Osteoblast (primary cell): Measurements from ENCODE around the gene KIF6. TPM values are rescaled to one million over a fixed set of nuclear protein-coding genes. Genes with fewer than 3 reads are reported as not detected.

ENCODE experiments used
- DNase-seq: peaks from one replicate; pipeline ENCODE4 v3.0.0; 2011; ENCODE audit warnings: low spot score, mixed read lengths; ENCODE audit not compliant: insufficient read length; ENCODE audit errors: missing footprints
- H2AFZ ChIP-seq: 2 replicates; pipeline ENCODE4 v1.6.0; 2011; ENCODE audit warnings: mild to moderate bottlenecking, low read length
- H3K27ac ChIP-seq: 2 replicates; pipeline ENCODE4 v1.5.1; 2011; ENCODE audit warnings: mild to moderate bottlenecking, low read depth, low read length, moderate library complexity
- H3K27me3 ChIP-seq: 2 replicates; pipeline ENCODE4 v1.6.0; 2012; ENCODE audit warnings: mild to moderate bottlenecking, control low read depth, inconsistent platforms, low read length, moderate library complexity; ENCODE audit not compliant: insufficient read depth
- H3K36me3 ChIP-seq: 2 replicates; pipeline ENCODE4 v1.5.1; 2011; ENCODE audit warnings: mild to moderate bottlenecking, low read length, control low read depth, moderate library complexity; ENCODE audit not compliant: insufficient read depth
- H3K4me1 ChIP-seq: 2 replicates; pipeline ENCODE4 v1.5.1; 2011; ENCODE audit warnings: mild to moderate bottlenecking, low read length, control low read depth, moderate library complexity; ENCODE audit not compliant: insufficient read depth
- H3K4me2 ChIP-seq: 2 replicates; pipeline ENCODE4 v1.6.0; 2011; ENCODE audit warnings: mild to moderate bottlenecking, low read length; ENCODE audit not compliant: insufficient read depth
- H3K4me3 ChIP-seq: fragments of 200-600 bp; sonication (generic); 3 replicates; pipeline ENCODE4 v1.5.1; 2012; ENCODE audit warnings: mild to moderate bottlenecking, low read length, inconsistent platforms; ENCODE audit not compliant: insufficient read depth
- H3K79me2 ChIP-seq: 2 replicates; pipeline ENCODE4 v1.6.0; 2012; ENCODE audit warnings: mild to moderate bottlenecking, low read length, control low read depth, inconsistent platforms; ENCODE audit not compliant: insufficient read depth
- H3K9me3 ChIP-seq: 2 replicates; pipeline ENCODE4 v1.5.1; 2011; ENCODE audit warnings: low read depth, low read length, control low read depth
- H4K20me1 ChIP-seq: 2 replicates; pipeline ENCODE4 v1.6.0; 2012; ENCODE audit warnings: mild to moderate bottlenecking, low read length, control low read depth; ENCODE audit not compliant: insufficient read depth
- total RNA-seq: library from RNA; depleted of rRNA; stranded (reverse); fragments of >200 nt; gene quantifications from 2 replicates; pipeline ENCODE4 v1.2.3, GENCODE V29; 2012
- TF ChIP-seq, protein P1 (sequence below): IDR thresholded peaks from 2 replicates; pipeline ENCODE4 v1.5.1; 2011; ENCODE audit warnings: mild to moderate bottlenecking, low read depth, low read length, moderate library complexity; ENCODE audit errors: extremely low read depth

Gene KIF6
- total RNA-seq, 1 donor, result 1.4 TPM

DNA sequence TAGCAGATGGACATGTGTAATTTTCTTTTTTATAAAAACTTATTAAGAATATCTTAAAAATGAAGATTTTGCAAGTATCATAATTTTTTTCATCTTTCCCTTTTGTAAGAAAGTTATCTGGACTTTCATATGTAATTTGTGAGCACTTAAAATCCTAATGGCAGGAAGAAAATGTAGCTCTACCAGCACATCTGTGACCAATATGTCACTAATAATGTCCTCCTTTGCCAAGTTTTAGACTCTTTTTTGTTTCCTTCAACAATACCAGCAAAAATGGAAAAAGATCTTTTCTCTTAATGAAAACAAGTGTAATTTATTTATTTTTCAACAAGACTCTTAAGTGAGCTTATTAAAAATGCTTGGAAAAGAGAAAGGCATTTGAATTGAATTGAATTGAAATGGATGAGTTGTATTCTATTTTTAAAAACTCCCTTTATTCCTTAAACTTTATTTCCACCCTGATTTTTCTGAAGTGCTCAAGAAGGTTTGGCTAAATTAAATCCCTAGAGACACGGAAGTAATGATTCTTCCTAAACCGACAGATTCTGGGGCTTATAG, 110.7 kb downstream of the KIF6 start:
- Histone ChIP-seq H3K4me2 (no peak overlapping the region), H3K4me3 (no peak overlapping the region), H4K20me1 (no peaks in the 10 kb centered on the region), H3K4me1 (no peaks in the 10 kb centered on the region), H2AFZ (no peak overlapping the region), H3K36me3 (no peaks in the 10 kb centered on the region), H3K27ac (no peak overlapping the region), H3K79me2 (no peaks in the 10 kb centered on the region), H3K9me3 (no peaks in the 10 kb centered on the region), H3K27me3 (no peaks in the 10 kb centered on the region)
- DNase-seq, result no peak
- TF ChIP-seq, protein P1, sequence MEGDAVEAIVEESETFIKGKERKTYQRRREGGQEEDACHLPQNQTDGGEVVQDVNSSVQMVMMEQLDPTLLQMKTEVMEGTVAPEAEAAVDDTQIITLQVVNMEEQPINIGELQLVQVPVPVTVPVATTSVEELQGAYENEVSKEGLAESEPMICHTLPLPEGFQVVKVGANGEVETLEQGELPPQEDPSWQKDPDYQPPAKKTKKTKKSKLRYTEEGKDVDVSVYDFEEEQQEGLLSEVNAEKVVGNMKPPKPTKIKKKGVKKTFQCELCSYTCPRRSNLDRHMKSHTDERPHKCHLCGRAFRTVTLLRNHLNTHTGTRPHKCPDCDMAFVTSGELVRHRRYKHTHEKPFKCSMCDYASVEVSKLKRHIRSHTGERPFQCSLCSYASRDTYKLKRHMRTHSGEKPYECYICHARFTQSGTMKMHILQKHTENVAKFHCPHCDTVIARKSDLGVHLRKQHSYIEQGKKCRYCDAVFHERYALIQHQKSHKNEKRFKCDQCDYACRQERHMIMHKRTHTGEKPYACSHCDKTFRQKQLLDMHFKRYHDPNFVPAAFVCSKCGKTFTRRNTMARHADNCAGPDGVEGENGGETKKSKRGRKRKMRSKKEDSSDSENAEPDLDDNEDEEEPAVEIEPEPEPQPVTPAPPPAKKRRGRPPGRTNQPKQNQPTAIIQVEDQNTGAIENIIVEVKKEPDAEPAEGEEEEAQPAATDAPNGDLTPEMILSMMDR, result no peak

DNA sequence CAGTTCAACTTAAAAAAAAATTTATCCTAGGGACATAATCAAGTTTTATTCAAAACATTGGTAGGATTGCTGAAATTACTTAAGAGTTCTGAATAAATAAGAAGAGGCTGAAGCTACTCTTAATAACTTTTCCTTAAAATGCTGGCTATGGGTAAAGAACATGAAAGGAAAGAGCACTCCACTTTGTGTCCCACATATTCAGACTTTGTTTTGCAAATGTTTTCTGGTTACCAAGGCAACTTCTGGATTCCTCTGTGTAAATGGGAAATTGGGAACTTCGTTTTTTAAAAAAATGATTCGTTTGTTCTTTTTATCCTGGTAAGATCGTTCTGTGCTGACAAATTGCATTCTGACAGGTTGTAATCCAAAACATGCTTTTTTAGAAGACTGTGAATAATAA, 115.0 kb downstream of the KIF6 start:
- H3K9me3 ChIP-seq, result no peaks in the 10 kb centered on the region
- no peak overlapping the region for H2AFZ ChIP-seq
- DNase-seq, result no peak
- H3K27ac ChIP-seq, result no peak overlapping the region
- no peaks in the 10 kb centered on the region for H3K4me1 ChIP-seq
- no peaks in the 10 kb centered on the region for H3K36me3 ChIP-seq
- no peak overlapping the region for H3K4me2 ChIP-seq
- H3K4me3 ChIP-seq, result no peak overlapping the region
- no peaks in the 10 kb centered on the region for H3K79me2 ChIP-seq
- TF ChIP-seq, protein P1, result no peak
- H4K20me1 ChIP-seq, result no peaks in the 10 kb centered on the region
- no peaks in the 10 kb centered on the region for H3K27me3 ChIP-seq

DNA sequence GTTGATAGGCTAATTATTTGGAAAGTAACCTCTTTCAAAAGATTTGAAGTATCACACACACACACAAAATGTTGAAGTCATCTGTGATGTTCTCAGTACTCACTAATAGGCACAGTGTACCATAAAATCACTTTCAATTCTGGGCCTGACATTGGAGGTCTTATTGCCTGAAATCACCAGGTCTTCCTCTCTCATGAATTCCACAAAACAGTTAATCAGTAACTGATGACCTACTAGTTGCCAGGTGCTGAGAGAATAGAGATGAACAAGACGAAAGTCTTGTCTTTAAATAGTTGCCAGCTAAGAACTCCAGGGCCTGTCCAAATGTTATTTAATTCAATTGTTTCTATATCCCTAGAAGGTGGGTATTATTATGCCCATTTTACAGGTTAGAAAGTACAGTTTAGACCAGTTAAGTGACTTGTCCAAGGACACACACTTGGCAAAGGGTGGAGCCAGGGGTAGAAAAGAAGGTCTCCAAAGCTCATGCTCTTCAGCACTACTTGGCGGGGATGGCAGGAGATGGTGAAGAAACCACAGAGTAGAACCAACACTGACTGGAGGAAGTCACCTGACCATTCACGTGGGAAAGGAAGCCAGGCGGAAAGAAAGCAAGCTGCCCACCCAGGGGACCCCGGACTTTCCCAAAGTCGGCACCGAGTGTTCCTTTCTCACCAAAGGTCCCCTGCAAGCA, 116.4 kb downstream of the KIF6 start:
- TF ChIP-seq, protein P1, result no peak
- no peaks in the 10 kb centered on the region for H3K4me1 ChIP-seq
- H3K79me2 ChIP-seq, result no peaks in the 10 kb centered on the region
- no peak overlapping the region for H3K4me2 ChIP-seq
- H4K20me1 ChIP-seq, result no peaks in the 10 kb centered on the region
- H3K27ac ChIP-seq, result no peak overlapping the region
- no peak overlapping the region for H3K4me3 ChIP-seq
- H2AFZ ChIP-seq, result no peak overlapping the region
- no peaks in the 10 kb centered on the region for H3K9me3 ChIP-seq
- DNase-seq, result no peak
- H3K27me3 ChIP-seq, result no peaks in the 10 kb centered on the region
- no peaks in the 10 kb centered on the region for H3K36me3 ChIP-seq

DNA sequence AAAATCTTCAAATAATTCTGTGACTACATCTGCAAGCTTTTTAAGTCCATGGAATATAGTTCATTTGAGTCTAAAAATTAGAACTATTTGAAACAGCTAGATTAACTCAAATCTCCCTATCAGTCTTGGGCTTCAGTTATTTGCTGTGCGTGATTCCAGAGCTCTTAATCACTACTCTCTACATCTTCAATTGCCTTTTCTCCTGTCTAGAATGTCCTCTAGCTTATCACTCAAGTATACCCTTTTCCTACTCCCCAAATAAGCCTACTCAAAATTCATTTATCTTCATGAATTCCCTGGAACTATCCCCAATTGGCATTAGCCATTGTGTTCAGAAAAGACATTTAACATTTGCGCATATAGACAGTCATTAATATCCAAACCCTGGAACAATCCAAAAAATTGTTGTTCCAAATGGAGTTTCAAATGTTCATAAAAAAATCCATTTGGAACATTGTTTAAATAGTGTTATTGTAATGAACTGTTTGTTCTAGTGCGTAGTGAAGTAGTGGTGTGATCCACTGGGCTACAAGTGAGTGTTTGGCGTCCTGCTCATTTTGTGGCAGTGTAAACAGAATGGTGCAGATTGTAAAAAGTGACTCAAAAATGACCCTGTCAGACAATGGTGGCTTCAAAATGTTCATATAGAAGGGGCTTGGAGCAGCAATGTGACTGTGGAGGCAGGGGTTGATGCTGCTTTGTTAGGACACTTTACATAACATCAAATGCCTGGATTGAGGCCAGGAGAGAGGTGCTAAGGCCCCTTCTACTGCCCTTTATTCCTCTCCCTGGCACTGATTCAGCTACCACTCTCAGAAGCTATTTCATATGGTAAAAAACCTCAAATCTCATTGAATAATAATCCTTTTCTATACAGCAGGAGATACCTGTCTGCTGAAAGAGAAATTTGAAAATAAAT, 122.3 kb downstream of the KIF6 start:
- H3K79me2 ChIP-seq, result no peaks in the 10 kb centered on the region
- no peak overlapping the region for H3K4me3 ChIP-seq
- DNase-seq, result no peak
- no peaks in the 10 kb centered on the region for H3K4me1 ChIP-seq
- no peak overlapping the region for H3K27ac ChIP-seq
- no peaks in the 10 kb centered on the region for H3K27me3 ChIP-seq
- no peaks in the 10 kb centered on the region for H3K9me3 ChIP-seq
- no peaks in the 10 kb centered on the region for H3K36me3 ChIP-seq
- no peak overlapping the region for H2AFZ ChIP-seq
- no peaks in the 10 kb centered on the region for H4K20me1 ChIP-seq
- TF ChIP-seq, protein P1, result no peak
- no peak overlapping the region for H3K4me2 ChIP-seq
